ENCODE measurements around the gene DNAH17.

DNAH17 gene

GRCh38 chr17:78494696-78495330 is 82.4 kb downstream of the DNAH17 start:
- DNase-seq (ENCODE audit: low read depth): no peak

- DNase-seq (ENCODE audit: low read depth): no peak
Observed at GRCh38 chr17:78493853-78494695, 83.1 kb downstream of the DNAH17 start.

- DNase-seq (ENCODE audit: low read depth): no peak
Observed at GRCh38 chr17:78493450-78493849, 83.7 kb downstream of the DNAH17 start.

GRCh38 chr17:78492116-78492799 is 84.9 kb downstream of the DNAH17 start:
- DNase-seq (ENCODE audit: low read depth): no peak

GRCh38 chr17:78491236-78492115 is 85.7 kb downstream of the DNAH17 start:
- DNase-seq (ENCODE audit: low read depth): no peak

- DNase-seq (ENCODE audit: low read depth): no peak
Observed at GRCh38 chr17:78490673-78491072, 86.5 kb downstream of the DNAH17 start.

- DNase-seq (ENCODE audit: low read depth): no peak
Observed at GRCh38 chr17:78490156-78490555, 87.0 kb downstream of the DNAH17 start.

GRCh38 chr17:78488867-78489634 is 88.1 kb downstream of the DNAH17 start:
- DNase-seq (ENCODE audit: low read depth): no peak

GRCh38 chr17:78488156-78488555 is 89.0 kb downstream of the DNAH17 start:
- no peak for DNase-seq (ENCODE audit: low read depth)

- no peak for DNase-seq (ENCODE audit: low read depth)
Observed at GRCh38 chr17:78486946-78487680, 90.1 kb downstream of the DNAH17 start.

GRCh38 chr17:78486228-78486802 is 90.9 kb downstream of the DNAH17 start:
- DNase-seq (ENCODE audit: low read depth): no peak

GRCh38 chr17:78485290-78486168 is 91.7 kb downstream of the DNAH17 start:
- DNase-seq (ENCODE audit: low read depth): no peak

GRCh38 chr17:78484271-78485246 is 92.6 kb downstream of the DNAH17 start:
- DNase-seq (ENCODE audit: low read depth): peak; percentile 15

- no peak for DNase-seq (ENCODE audit: low read depth)
Observed at GRCh38 chr17:78479369-78479768, 97.8 kb downstream of the DNAH17 start.

GRCh38 chr17:78478757-78479297 is 98.4 kb downstream of the DNAH17 start:
- DNase-seq (ENCODE audit: low read depth): no peak

GRCh38 chr17:78477913-78478756 is 99.1 kb downstream of the DNAH17 start:
- DNase-seq (ENCODE audit: low read depth): no peak

GRCh38 chr17:78476973-78477372 is 100.2 kb downstream of the DNAH17 start:
- DNase-seq (ENCODE audit: low read depth): no peak
